Liver (tissue), 9 donors: ENCODE results near the gene TMEM175. TPM values are rescaled to one million over a fixed set of nuclear protein-coding genes. Genes with fewer than 3 reads are reported as not detected.

Source experiments
- DNase-seq: peaks from one replicate; pipeline ENCODE4 v3.0.0-alpha.2; 2017; ENCODE audit warnings: low spot score
- H3K27ac ChIP-seq, 2 donors: one replicate each; pipeline ENCODE4 v1.7.0; 2013; ENCODE audit warnings: inconsistent platforms in 2 of 2, low read length in 2 of 2, control low read depth in 1 of 2, low read depth in 1 of 2, mild to moderate bottlenecking in 1 of 2
- H3K27me3 ChIP-seq, 4 donors: one replicate each; pipeline versions ENCODE4 v1.6.1 to v1.7.0; 2013; ENCODE audit warnings: low read length in 3 of 4, inconsistent platforms in 1 of 4, mild to moderate bottlenecking in 1 of 4, moderate library complexity in 1 of 4; ENCODE audit not compliant: control insufficient read depth in 4 of 4, insufficient read depth in 4 of 4
- H3K36me3 ChIP-seq, 4 donors: one replicate each; pipeline versions ENCODE4 v1.6.1 to v1.7.0; 2013; ENCODE audit warnings: low read length in 3 of 4, mild to moderate bottlenecking in 3 of 4, low read depth in 1 of 4, moderate library complexity in 1 of 4; ENCODE audit not compliant: control insufficient read depth in 4 of 4, insufficient read depth in 3 of 4
- H3K4me1 ChIP-seq, 4 donors: one replicate each; pipeline versions ENCODE4 v1.6.1 to v1.7.0; 2013; ENCODE audit warnings: low read length in 3 of 4, mild to moderate bottlenecking in 3 of 4, moderate library complexity in 1 of 4; ENCODE audit not compliant: control insufficient read depth in 4 of 4, insufficient read depth in 4 of 4
- H3K4me3 ChIP-seq, 3 donors: one replicate each; pipeline versions ENCODE4 v1.6.1 to v1.7.0; 2013; ENCODE audit warnings: low read length in 3 of 3, control low read depth in 1 of 3, low read depth in 1 of 3, mild to moderate bottlenecking in 1 of 3
- H3K9ac ChIP-seq, 2 donors: one replicate each; pipeline ENCODE4 v1.7.0; 2013; ENCODE audit warnings: low read length in 2 of 2, mild to moderate bottlenecking in 2 of 2, moderate library complexity in 2 of 2, control low read depth in 1 of 2, low read depth in 1 of 2
- H3K9me3 ChIP-seq, 4 donors: one replicate each; pipeline versions ENCODE4 v1.6.1 to v1.7.0; 2013; ENCODE audit warnings: low read length in 3 of 4; ENCODE audit not compliant: control insufficient read depth in 4 of 4
- ATF3 ChIP-seq: IDR thresholded peaks from 2 replicates; pipeline ENCODE4 v1.6.1; 2016; ENCODE audit warnings: antibody characterized with exemption
- EGR1 ChIP-seq, 2 donors: IDR thresholded peaks; 2 replicates each; pipeline ENCODE4 v1.6.1; 2016 to 2018; ENCODE audit warnings: antibody characterized with exemption in 2 of 2, low read depth in 2 of 2
- FOXA1 ChIP-seq: IDR thresholded peaks from 2 replicates; pipeline ENCODE4 v1.6.1; 2016; ENCODE audit warnings: antibody characterized with exemption
- FOXA2 ChIP-seq: IDR thresholded peaks from 2 replicates; pipeline ENCODE4 v1.6.1; 2016; ENCODE audit warnings: antibody characterized with exemption
- GABPA ChIP-seq, 2 donors: IDR thresholded peaks in 1 of 2; conservative IDR thresholded peaks in 1 of 2; 2 replicates each; pipeline ENCODE4 v1.6.1; 2016; ENCODE audit warnings: antibody characterized with exemption in 2 of 2, mild to moderate bottlenecking in 1 of 2, moderate library complexity in 1 of 2
- HNF4A ChIP-seq, 2 donors: conservative IDR thresholded peaks; 2 replicates each; pipeline ENCODE4 v1.6.1; 2016; ENCODE audit warnings: antibody characterized with exemption in 2 of 2, mild to moderate bottlenecking in 2 of 2
- JUND ChIP-seq, 2 donors: IDR thresholded peaks; 2 replicates each; pipeline ENCODE4 v1.6.1; 2016; ENCODE audit warnings: antibody characterized with exemption in 2 of 2
- NR2F2 ChIP-seq: IDR thresholded peaks from 2 replicates; pipeline ENCODE4 v1.6.1; 2016; ENCODE audit warnings: antibody characterized with exemption
- RAD21 ChIP-seq, 2 donors: IDR thresholded peaks; 2 replicates each; pipeline ENCODE4 v1.6.1; 2016; ENCODE audit warnings: antibody characterized with exemption in 2 of 2, mild to moderate bottlenecking in 2 of 2
- TAF1 ChIP-seq: conservative IDR thresholded peaks from 2 replicates; pipeline ENCODE4 v1.6.1; 2016; ENCODE audit warnings: antibody characterized with exemption, mild to moderate bottlenecking
- YY1 ChIP-seq: IDR thresholded peaks from 2 replicates; pipeline ENCODE4 v1.6.1; 2016; ENCODE audit warnings: antibody characterized with exemption, mild to moderate bottlenecking
- ZBTB33 ChIP-seq: IDR thresholded peaks from 2 replicates; pipeline ENCODE4 v1.6.1; 2016; ENCODE audit warnings: antibody characterized with exemption
- WGBS: extraction: QIAGEN DNeasy Blood & Tissue Kit; methylation state at CpG from one replicate; pipeline ENCODE4 v1.1.7; 2013; 5-methylcytosine and 5-hydroxymethylcytosine counted together
- polyA plus RNA-seq, 2 donors: library from polyadenylated mRNA; stranded (reverse) in 1 of 2; unstranded in 1 of 2; fragments of 200-250 nt in 1 of 2; fragments of >200 nt in 1 of 2; fragmentation: Nextera tagmentation in 1 of 2; extraction: Ambion mirVana in 1 of 2; gene quantifications; one replicate each; pipeline versions ENCODE4 v1.2.1 to v1.2.3, GENCODE V29; 2013 to 2015
- total RNA-seq, 2 donors: library from RNA; depleted of rRNA; stranded (reverse); fragments of >200 nt; gene quantifications; one replicate each; pipeline ENCODE4 v1.2.3, GENCODE V29; 2014
- TF ChIP-seq, protein P1 (sequence below): IDR thresholded peaks from 2 replicates; pipeline ENCODE4 v1.6.1; 2016; ENCODE audit warnings: antibody characterized with exemption, mild to moderate bottlenecking
- donor health status: healthy.
- donor health status: healthy.
- donor health status: healthy.
- donor health status: healthy.
- donor health status: healthy.

The TMEM175 gene
- total and polyA plus RNA-seq, 4 donors = 18.6 to 26.3 (median 25.5) TPM

DNA sequence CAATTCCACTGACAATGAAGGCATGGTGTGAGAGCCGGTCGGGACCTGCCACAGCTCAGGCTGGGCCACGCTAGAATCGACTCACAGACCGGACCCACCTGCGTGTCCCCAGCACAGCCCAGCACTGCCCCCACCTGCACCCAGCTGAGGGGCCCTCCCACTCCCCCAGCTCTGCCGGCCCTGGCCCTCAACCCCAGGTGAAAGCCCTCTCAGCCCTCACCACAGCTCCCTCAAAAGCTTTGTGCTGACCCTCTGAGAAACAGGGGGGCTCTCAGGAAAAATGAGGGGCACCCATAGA is 25.2 kb upstream of the TMEM175 start:
- Histone ChIP-seq H3K36me3 (peaks cover 6 to 34% (median 8%) of the 10 kb centered on the region in 4 donors), H3K27ac (no peak overlapping the region)
- no peak for DNase-seq

GRCh38 chr4:907691-908425 is 24.4 kb upstream of the TMEM175 start:
- peaks cover 6 to 39% (median 11%) of the 10 kb centered on the region in 4 donors for H3K36me3 ChIP-seq
- H3K27me3 ChIP-seq = no peaks in the 10 kb centered on the region
- TF ChIP-seq ATF3 = no peak
- TF ChIP-seq FOXA1 = no peak
- TF ChIP-seq NR2F2 = peak; percentile 41
- no peak for TF ChIP-seq TAF1
- no peaks in the 10 kb centered on the region for H3K4me1 ChIP-seq
- H3K4me3 ChIP-seq = no peak overlapping the region
- no peak overlapping the region for H3K9ac ChIP-seq
- 83% methylated on average over 35 of the region's 35 CpGs for WGBS
- H3K27ac ChIP-seq = no peak overlapping the region
- DNase-seq = no peak
- no peaks in the 10 kb centered on the region for H3K9me3 ChIP-seq

More for the DNA sequence above, 25.2 kb upstream of the TMEM175 start:
- Histone ChIP-seq H3K9ac (no peak overlapping the region), H3K27me3 (no peaks in the 10 kb centered on the region), H3K4me3 (no peak overlapping the region), H3K4me1 (no peaks in the 10 kb centered on the region), H3K9me3 (no peaks in the 10 kb centered on the region)
- 97% methylated on average over 7 of the region's 7 CpGs for WGBS
- TF ChIP-seq, protein P1, sequence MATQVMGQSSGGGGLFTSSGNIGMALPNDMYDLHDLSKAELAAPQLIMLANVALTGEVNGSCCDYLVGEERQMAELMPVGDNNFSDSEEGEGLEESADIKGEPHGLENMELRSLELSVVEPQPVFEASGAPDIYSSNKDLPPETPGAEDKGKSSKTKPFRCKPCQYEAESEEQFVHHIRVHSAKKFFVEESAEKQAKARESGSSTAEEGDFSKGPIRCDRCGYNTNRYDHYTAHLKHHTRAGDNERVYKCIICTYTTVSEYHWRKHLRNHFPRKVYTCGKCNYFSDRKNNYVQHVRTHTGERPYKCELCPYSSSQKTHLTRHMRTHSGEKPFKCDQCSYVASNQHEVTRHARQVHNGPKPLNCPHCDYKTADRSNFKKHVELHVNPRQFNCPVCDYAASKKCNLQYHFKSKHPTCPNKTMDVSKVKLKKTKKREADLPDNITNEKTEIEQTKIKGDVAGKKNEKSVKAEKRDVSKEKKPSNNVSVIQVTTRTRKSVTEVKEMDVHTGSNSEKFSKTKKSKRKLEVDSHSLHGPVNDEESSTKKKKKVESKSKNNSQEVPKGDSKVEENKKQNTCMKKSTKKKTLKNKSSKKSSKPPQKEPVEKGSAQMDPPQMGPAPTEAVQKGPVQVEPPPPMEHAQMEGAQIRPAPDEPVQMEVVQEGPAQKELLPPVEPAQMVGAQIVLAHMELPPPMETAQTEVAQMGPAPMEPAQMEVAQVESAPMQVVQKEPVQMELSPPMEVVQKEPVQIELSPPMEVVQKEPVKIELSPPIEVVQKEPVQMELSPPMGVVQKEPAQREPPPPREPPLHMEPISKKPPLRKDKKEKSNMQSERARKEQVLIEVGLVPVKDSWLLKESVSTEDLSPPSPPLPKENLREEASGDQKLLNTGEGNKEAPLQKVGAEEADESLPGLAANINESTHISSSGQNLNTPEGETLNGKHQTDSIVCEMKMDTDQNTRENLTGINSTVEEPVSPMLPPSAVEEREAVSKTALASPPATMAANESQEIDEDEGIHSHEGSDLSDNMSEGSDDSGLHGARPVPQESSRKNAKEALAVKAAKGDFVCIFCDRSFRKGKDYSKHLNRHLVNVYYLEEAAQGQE = no peak
- TF ChIP-seq YY1 (no peak), FOXA2 (no peak), NR2F2 (no peak), RAD21 (IDR thresholded peaks at IDR 0.05) (no peak), ZBTB33 (no peak), FOXA1 (no peak), EGR1 (IDR thresholded peaks at IDR 0.05; ENCODE audit: low read depth in 2 of 2) (no peak), JUND (IDR thresholded peaks at IDR 0.05) (no peak)

DNA sequence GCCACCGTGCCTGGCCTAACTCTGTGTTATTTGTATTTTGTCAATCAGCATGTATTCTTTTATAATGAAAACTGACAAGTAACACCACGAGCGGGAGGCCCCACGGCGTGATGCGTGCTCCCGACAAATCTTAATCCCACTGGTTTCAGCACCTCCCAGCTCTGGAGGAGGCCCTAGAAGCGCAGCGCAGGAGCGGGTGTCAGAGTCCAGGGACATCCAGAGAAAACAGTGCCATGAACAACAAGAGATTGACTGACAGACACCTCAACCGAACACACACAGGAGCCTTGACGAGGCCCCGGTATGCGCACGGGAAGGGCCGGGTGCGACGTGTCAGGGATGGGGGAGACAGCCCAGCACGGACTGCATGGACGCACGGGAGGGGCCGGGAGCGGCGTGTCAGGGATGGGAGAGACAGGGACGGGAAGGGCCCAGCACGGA is 23.1 kb upstream of the TMEM175 start:
- H3K36me3 ChIP-seq = peaks cover 4 to 33% (median 12%) of the 10 kb centered on the region in 4 donors
- no peak overlapping the region for H3K9ac ChIP-seq
- H3K27ac ChIP-seq = no peak overlapping the region
- TF ChIP-seq GABPA (IDR thresholded peaks at IDR 0.05 in 1 of 2, conservative IDR thresholded peaks at IDR 0.05 in 1 of 2) = no peak
- no peak for TF ChIP-seq HNF4A (conservative IDR thresholded peaks at IDR 0.05)
- TF ChIP-seq FOXA2 = no peak
- TF ChIP-seq, protein P1 = no peak
- no peak for TF ChIP-seq ZBTB33
- TF ChIP-seq FOXA1 = no peak
- no peaks in the 10 kb centered on the region for H3K27me3 ChIP-seq
- H3K9me3 ChIP-seq = no peaks in the 10 kb centered on the region
- 98% methylated on average over 26 of the region's 26 CpGs for WGBS
- no peak for DNase-seq
- no peak overlapping the region for H3K4me3 ChIP-seq
- no peaks in the 10 kb centered on the region for H3K4me1 ChIP-seq
